Neural progenitor cell (in vitro differentiated cells): Measurements from ENCODE around the gene SORBS2. TPM values are rescaled to one million over a fixed set of nuclear protein-coding genes. Genes with fewer than 3 reads are reported as not detected.

Experiments
- DNase-seq: peaks from one replicate; pipeline ENCODE4 v3.0.0-alpha.2; 2016; ENCODE audit warnings: low spot score
- H2AFZ ChIP-seq: fragments of 200-600 bp; sonication (generic); replicated peaks from 2 replicates; pipeline ENCODE4 v1.6.1; 2016; ENCODE audit warnings: antibody characterized with exemption
- H3F3A ChIP-seq: fragments of 200-600 bp; sonication (generic); 2 replicates; pipeline ENCODE4 v1.6.1; 2016; ENCODE audit warnings: antibody characterized with exemption, low read depth
- H3K27ac ChIP-seq: fragments of 200-600 bp; sonication (generic); 2 replicates; pipeline ENCODE4 v1.5.1; 2016; ENCODE audit warnings: mild to moderate bottlenecking
- H3K27me3 ChIP-seq: fragments of 200-600 bp; sonication (generic); 2 replicates; pipeline ENCODE4 v1.6.1; 2016; ENCODE audit warnings: mild to moderate bottlenecking, moderate library complexity
- H3K36me3 ChIP-seq: fragments of 200-600 bp; sonication (generic); 2 replicates; pipeline ENCODE4 v1.5.1; 2016
- H3K4me1 ChIP-seq: fragments of 200-600 bp; sonication (generic); 2 replicates; pipeline ENCODE4 v1.6.1; 2016; ENCODE audit warnings: mixed run types
- H3K4me2 ChIP-seq: fragments of 200-600 bp; sonication (generic); 2 replicates; pipeline ENCODE4 v1.6.1; 2016
- H3K4me3 ChIP-seq: fragments of 200-600 bp; sonication (generic); 2 replicates; pipeline ENCODE4 v1.5.1; 2016
- H3K79me2 ChIP-seq: fragments of 200-600 bp; sonication (generic); 2 replicates; pipeline ENCODE4 v1.6.1; 2016; ENCODE audit warnings: low read depth
- H3K9ac ChIP-seq: fragments of 200-600 bp; sonication (generic); 2 replicates; pipeline ENCODE4 v1.6.1; 2016
- H3K9me3 ChIP-seq: fragments of 200-600 bp; sonication (generic); 2 replicates; pipeline ENCODE4 v1.5.1; 2016; ENCODE audit warnings: low read depth
- H4K20me1 ChIP-seq: fragments of 200-600 bp; sonication (generic); 2 replicates; pipeline ENCODE4 v1.6.1; 2016; ENCODE audit warnings: low read depth
- H3K27ac Mint-ChIP-seq: 3 replicates; pipeline ENCODE4 v1.8.0; 2021; ENCODE audit warnings: mixed read lengths
- H3K27me3 Mint-ChIP-seq: 2 replicates; pipeline ENCODE4 v1.8.0; 2022; ENCODE audit warnings: low read depth, mild to moderate bottlenecking, inconsistent platforms, moderate library complexity, mixed read lengths; ENCODE audit not compliant: insufficient read depth
- H3K36me3 Mint-ChIP-seq: 3 replicates; pipeline ENCODE4 v1.8.0; 2021; ENCODE audit warnings: mixed read lengths
- H3K4me1 Mint-ChIP-seq: 3 replicates; pipeline ENCODE4 v1.8.0; 2021; ENCODE audit warnings: mixed read lengths
- H3K4me3 Mint-ChIP-seq: 3 replicates; pipeline ENCODE4 v1.8.0; 2021; ENCODE audit warnings: mild to moderate bottlenecking, moderate library complexity, mixed read lengths
- H3K9me3 Mint-ChIP-seq: 3 replicates; pipeline ENCODE4 v1.8.0; 2020; ENCODE audit warnings: mixed read lengths
- EZH2 ChIP-seq: fragments of 200-600 bp; sonication (generic); IDR thresholded peaks from 2 replicates; pipeline ENCODE4 v1.6.1; 2017; ENCODE audit warnings: antibody characterized with exemption, mild to moderate bottlenecking, moderate library complexity
- EZH2phosphoT487 ChIP-seq: fragments of 200-600 bp; sonication (generic); IDR thresholded peaks from 2 replicates; pipeline ENCODE4 v1.6.1; 2017; ENCODE audit warnings: antibody characterized with exemption
- total RNA-seq: library from RNA; depleted of rRNA; stranded (reverse); fragments of >200 nt; gene quantifications from 2 replicates; pipeline ENCODE4 v1.2.3, GENCODE V29; 2015; ENCODE audit warnings: low replicate concordance
- TF ChIP-seq, protein P1 (sequence below): fragments of 200-600 bp; sonication (generic); IDR thresholded peaks from 2 replicates; pipeline ENCODE4 v1.5.1; 2017; ENCODE audit warnings: antibody characterized with exemption, mild to moderate bottlenecking

Gene SORBS2
- total RNA-seq, 1 donor from 2014 or later, result 15.7 TPM

DNA sequence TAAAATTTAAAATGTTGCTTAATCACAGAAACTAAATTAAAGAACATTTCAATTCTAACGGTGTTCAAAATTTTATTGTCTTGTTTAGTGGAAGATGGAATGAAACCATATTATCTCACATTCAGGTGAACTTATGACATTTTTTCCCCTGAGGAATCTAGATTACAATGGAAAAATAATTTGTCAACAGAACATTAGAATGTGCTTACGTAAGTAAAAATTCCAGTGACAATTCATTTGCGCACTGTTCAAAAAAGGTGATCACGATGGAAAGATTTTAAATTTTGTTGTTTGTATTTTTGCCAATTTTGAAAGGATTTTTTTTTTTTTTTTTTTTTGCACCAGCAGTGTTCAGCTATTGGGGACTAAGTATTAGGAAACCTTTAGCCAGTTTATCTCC, 23.3 kb upstream of the SORBS2 start:
- Histone ChIP-seq H3K79me2 (no peaks in the 10 kb centered on the region), H3K9me3 (no peaks in the 10 kb centered on the region), H3K36me3 (no peaks in the 10 kb centered on the region), H3K4me3 (no peak overlapping the region), H3K27ac (no peak overlapping the region), H4K20me1 (no peaks in the 10 kb centered on the region), H3K9ac (no peak overlapping the region), H3K4me2 (no peak overlapping the region), H2AFZ (peak overlapping the region; percentile 3), H3K27me3 (no peaks in the 10 kb centered on the region), H3F3A (peaks cover 53% of the 10 kb centered on the region), H3K4me1 (peaks cover 71% of the 10 kb centered on the region)
- Mint-ChIP-seq H3K27ac (no peak overlapping the region), H3K27me3 (peaks cover 4% of the 10 kb centered on the region), H3K9me3 (peaks cover 4% of the 10 kb centered on the region), H3K4me3 (no peak overlapping the region), H3K36me3 (peaks cover 3% of the 10 kb centered on the region), H3K4me1 (peaks cover 13% of the 10 kb centered on the region)
- DNase-seq, result no peak
- TF ChIP-seq EZH2 (no peak), EZH2phosphoT487 (no peak)
- TF ChIP-seq, protein P1, sequence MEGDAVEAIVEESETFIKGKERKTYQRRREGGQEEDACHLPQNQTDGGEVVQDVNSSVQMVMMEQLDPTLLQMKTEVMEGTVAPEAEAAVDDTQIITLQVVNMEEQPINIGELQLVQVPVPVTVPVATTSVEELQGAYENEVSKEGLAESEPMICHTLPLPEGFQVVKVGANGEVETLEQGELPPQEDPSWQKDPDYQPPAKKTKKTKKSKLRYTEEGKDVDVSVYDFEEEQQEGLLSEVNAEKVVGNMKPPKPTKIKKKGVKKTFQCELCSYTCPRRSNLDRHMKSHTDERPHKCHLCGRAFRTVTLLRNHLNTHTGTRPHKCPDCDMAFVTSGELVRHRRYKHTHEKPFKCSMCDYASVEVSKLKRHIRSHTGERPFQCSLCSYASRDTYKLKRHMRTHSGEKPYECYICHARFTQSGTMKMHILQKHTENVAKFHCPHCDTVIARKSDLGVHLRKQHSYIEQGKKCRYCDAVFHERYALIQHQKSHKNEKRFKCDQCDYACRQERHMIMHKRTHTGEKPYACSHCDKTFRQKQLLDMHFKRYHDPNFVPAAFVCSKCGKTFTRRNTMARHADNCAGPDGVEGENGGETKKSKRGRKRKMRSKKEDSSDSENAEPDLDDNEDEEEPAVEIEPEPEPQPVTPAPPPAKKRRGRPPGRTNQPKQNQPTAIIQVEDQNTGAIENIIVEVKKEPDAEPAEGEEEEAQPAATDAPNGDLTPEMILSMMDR, result no peak

DNA sequence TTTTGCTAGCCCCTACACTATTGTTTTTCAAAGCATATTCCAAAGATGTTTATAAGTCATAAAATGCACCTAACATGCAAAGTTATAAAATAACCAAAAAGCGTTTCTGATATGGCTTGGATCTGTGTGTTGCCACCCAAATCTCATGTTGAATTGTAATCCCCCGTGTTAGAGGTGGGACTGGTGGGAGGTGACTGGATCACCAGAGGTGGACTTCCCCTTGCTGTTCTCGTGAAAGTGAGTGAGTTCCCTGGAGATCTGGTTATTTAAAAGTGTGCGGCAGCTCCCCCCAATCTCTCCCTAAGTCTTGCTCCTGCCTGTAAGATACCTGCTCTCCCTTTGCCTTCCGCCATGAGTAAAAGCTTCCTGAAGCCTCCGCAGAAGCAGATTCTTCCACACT, 22.8 kb upstream of the SORBS2 start:
- H4K20me1 ChIP-seq, result no peaks in the 10 kb centered on the region
- H3K4me3 ChIP-seq, result no peak overlapping the region
- peaks cover 3% of the 10 kb centered on the region for H3K36me3 Mint-ChIP-seq
- no peak overlapping the region for H3K9ac ChIP-seq
- H3K27me3 ChIP-seq, result no peaks in the 10 kb centered on the region
- H3K4me3 Mint-ChIP-seq, result no peak overlapping the region
- DNase-seq, result no peak
- H3K9me3 Mint-ChIP-seq, result peaks cover 4% of the 10 kb centered on the region
- H3K27me3 Mint-ChIP-seq, result peaks cover 4% of the 10 kb centered on the region
- H3K27ac Mint-ChIP-seq, result peak overlapping the region; percentile 11
- no peaks in the 10 kb centered on the region for H3K36me3 ChIP-seq
- TF ChIP-seq EZH2, result no peak
- no peak for TF ChIP-seq EZH2phosphoT487
- TF ChIP-seq, protein P1, result no peak
- H3K4me1 Mint-ChIP-seq, result peaks cover 16% of the 10 kb centered on the region
- H3K27ac ChIP-seq, result no peak overlapping the region
- peak overlapping the region; percentile 3 for H2AFZ ChIP-seq
- H3K4me1 ChIP-seq, result peaks cover 66% of the 10 kb centered on the region
- no peak overlapping the region for H3K4me2 ChIP-seq
- H3K9me3 ChIP-seq, result no peaks in the 10 kb centered on the region
- H3K79me2 ChIP-seq, result no peaks in the 10 kb centered on the region
- H3F3A ChIP-seq, result peaks cover 48% of the 10 kb centered on the region

DNA sequence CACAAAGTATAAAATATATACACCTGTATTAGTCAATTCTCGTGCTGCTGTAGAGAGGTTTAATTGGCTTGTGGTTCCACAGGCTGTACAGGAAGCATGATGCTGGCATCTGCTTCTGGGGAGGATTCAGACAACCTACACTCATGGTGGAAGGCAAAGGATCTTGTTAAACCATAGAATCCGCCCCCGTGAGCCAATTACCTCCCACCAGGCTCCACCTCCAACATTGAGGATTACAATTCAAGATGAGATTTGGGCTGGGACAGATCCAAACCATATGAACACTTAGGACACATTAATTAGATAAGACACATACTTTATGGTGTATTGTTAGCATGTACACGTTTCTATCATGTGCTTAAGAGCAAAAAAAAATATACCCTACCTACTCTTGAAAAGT, 22.1 kb upstream of the SORBS2 start:
- Histone ChIP-seq H4K20me1 (no peaks in the 10 kb centered on the region), H3K79me2 (no peaks in the 10 kb centered on the region), H3F3A (peaks cover 41% of the 10 kb centered on the region), H3K4me1 (peaks cover 59% of the 10 kb centered on the region), H3K4me2 (no peak overlapping the region), H3K27me3 (no peaks in the 10 kb centered on the region), H3K9me3 (no peaks in the 10 kb centered on the region), H2AFZ (no peak overlapping the region), H3K4me3 (no peak overlapping the region), H3K9ac (no peak overlapping the region), H3K27ac (no peak overlapping the region), H3K36me3 (no peaks in the 10 kb centered on the region)
- TF ChIP-seq, protein P1, result no peak
- Mint-ChIP-seq H3K36me3 (peaks cover 3% of the 10 kb centered on the region), H3K27me3 (peaks cover 4% of the 10 kb centered on the region), H3K27ac (peak overlapping the region; percentile 22), H3K4me1 (peaks cover 16% of the 10 kb centered on the region), H3K9me3 (peaks cover 4% of the 10 kb centered on the region), H3K4me3 (no peak overlapping the region)
- DNase-seq, result peak; percentile 28
